ENCODE results near the gene GCAT.

The GCAT gene

DNA sequence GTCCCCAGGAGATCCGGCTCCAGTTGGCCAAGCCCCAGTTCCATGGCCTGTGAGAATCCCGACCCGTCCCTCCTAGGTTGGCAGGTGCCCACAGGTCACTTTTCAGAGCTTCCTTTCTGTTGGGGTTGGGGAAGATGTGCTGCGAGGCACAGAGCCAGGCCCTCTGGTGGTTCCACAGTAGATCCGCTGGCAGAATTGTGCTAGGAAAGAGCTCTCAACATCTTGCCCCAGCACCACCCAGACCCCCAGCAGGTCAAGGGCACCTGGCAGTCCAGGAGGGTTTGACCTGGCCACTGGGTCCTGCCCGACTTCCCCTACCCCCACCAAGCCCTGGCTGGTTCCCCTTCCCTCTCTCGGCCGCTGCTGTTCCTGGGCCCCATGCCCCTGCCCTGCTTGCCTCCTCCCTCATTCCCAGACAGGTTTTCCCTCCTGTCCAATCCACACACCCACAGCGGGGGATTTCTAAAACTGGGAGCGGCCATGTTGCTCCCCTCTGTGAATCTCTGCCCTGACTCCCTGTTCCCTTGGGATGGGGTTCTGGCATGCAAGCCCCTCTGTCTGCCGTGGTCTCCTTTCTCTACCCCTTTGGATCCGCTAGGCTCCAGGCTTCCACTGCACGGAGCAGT lies 26.2 kb upstream of the GCAT start:
- TF ChIP-seq, protein P1, sequence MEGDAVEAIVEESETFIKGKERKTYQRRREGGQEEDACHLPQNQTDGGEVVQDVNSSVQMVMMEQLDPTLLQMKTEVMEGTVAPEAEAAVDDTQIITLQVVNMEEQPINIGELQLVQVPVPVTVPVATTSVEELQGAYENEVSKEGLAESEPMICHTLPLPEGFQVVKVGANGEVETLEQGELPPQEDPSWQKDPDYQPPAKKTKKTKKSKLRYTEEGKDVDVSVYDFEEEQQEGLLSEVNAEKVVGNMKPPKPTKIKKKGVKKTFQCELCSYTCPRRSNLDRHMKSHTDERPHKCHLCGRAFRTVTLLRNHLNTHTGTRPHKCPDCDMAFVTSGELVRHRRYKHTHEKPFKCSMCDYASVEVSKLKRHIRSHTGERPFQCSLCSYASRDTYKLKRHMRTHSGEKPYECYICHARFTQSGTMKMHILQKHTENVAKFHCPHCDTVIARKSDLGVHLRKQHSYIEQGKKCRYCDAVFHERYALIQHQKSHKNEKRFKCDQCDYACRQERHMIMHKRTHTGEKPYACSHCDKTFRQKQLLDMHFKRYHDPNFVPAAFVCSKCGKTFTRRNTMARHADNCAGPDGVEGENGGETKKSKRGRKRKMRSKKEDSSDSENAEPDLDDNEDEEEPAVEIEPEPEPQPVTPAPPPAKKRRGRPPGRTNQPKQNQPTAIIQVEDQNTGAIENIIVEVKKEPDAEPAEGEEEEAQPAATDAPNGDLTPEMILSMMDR (IDR thresholded peaks at IDR 0.05; ENCODE audit: insufficient read depth, low read depth, low read length, missing control alignments), result peak; percentile 51
- DNase-seq (ENCODE audit: low read depth), result no peak
- H3K4me3 ChIP-seq (ENCODE audit: low read length), result no peak overlapping the region

DNA sequence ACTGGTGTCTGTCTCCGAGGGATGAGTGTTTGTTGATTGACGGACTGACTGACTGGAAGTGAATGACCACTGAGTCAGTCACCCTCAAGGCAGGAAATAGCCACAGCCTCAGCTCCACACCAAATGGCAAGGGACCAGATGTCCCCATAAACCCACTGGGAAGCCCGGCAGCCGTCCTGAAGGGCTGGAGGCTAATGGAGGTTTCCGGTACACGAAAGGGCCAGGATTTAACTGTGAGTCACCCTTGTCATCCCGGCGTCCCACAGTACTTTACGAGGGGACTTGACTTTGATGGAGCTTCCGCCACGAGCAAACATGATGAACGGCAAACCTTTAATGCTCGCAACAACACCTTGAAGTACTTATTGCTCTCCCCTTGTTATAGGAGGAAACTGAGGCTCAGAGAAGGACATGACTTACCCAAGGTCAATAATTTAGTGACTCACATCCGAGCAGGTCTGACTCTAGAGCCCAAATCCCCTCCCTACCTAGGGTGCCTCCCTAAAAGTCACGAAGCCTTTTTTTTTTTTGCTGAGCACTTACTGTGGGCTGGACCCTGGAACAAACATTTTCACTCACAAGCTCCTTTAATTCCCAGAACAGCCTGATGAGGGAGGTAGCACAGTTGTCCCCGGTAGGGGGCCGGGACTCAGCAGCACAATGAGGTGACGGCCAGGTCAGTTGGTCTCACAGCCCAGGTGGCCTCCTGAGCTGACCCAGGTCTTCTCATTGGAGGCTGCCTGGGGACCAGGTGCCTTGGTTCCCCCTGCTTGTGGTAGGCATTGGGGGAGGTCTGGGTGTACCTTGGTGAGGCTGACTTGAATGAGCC lies 25.2 kb upstream of the GCAT start:
- TF ChIP-seq, protein P1 (IDR thresholded peaks at IDR 0.05; ENCODE audit: insufficient read depth, low read depth, low read length, missing control alignments), result no peak
- DNase-seq (ENCODE audit: low read depth), result peak; percentile 35
- H3K4me3 ChIP-seq (ENCODE audit: low read length), result no peak overlapping the region

- TF ChIP-seq, protein P1 (IDR thresholded peaks at IDR 0.05; ENCODE audit: insufficient read depth, low read depth, low read length, missing control alignments), result no peak
- peak; percentile 83 for DNase-seq (ENCODE audit: low read depth)
- no peak overlapping the region for H3K4me3 ChIP-seq (ENCODE audit: low read length)
Measured at GRCh38 chr22:37784829-37785495, 22.8 kb upstream of the GCAT start.

DNA sequence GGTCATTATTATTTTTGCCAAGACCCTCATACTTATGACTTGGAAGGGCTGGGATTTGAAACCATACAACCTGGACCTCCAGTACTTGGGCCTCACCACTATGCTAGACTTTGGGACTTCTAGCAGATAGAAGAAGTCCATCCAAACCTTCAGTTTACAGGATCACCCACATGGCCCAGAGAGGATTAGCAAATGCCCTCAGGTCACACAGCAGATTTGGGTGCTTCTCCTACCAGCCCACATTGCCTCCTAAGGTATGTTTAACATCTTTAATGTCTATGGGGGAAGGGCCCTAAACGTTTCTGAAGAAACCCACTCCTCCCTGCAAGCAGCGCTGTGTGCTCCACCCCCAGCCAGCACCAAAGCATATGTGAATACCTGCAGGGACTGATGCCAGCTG lies 17.5 kb upstream of the GCAT start:
- no peak for DNase-seq (ENCODE audit: low read depth)
- H3K4me3 ChIP-seq (ENCODE audit: low read length), result no peak overlapping the region
- TF ChIP-seq, protein P1 (IDR thresholded peaks at IDR 0.05; ENCODE audit: insufficient read depth, low read depth, low read length, missing control alignments), result no peak

DNA sequence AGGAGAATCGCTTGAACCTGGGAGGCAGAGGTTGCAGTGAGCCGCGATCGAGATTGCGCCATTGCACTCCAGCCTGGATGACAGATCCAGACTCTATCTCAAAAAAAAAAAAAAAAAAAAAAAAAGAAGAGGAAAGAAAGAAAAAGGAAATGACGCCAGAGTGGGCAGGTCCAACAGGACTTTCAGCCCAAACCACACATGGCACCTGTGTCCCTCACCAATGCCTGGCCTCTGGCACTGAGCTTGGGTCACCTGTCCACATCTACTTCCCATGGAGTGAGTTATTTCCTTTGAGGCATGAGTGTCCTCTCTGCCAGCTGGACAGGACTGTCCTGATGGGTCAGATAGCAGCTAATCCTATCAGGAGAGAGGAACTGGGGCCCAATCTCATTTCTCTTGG lies 15.2 kb upstream of the GCAT start:
- peak; percentile 41 for DNase-seq (ENCODE audit: low read depth)
- no peak overlapping the region for H3K4me3 ChIP-seq (ENCODE audit: low read length)
- TF ChIP-seq, protein P1 (IDR thresholded peaks at IDR 0.05; ENCODE audit: insufficient read depth, low read depth, low read length, missing control alignments), result no peak

DNA sequence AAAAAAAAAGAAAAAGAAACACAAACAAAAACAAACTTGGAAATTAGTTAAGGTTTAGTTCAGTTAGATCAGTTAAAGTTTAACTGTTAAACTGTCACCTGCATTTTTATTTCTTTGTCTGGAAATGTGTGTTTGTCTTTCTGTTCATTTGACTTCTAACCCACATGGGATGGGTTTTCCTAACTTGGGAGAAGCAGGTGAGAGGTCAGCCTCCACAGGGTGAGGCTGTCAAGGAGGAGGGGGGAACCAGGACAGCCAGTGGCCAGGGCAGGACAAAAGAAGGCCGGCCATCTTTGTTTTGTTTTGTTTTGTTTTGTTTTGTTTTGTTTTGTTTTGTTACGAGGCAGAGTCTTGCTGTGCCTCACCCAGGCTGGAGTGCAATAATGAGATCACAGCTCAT lies 13.4 kb upstream of the GCAT start:
- TF ChIP-seq, protein P1 (IDR thresholded peaks at IDR 0.05; ENCODE audit: insufficient read depth, low read depth, low read length, missing control alignments), result no peak
- no peak for DNase-seq (ENCODE audit: low read depth)
- no peak overlapping the region for H3K4me3 ChIP-seq (ENCODE audit: low read length)

Data from epithelial cell of esophagus (primary cell).